Activated CD4-positive, alpha-beta T cell treated with anti-CD3 and anti-CD28 coated beads for 36 hours (primary cell): ENCODE measurements around the gene RESP18. TPM values are rescaled to one million over a fixed set of nuclear protein-coding genes. Genes with fewer than 3 reads are reported as not detected.
"Not testable (repeated sequence)": the region's sequence is repeated elsewhere in the genome, so short reads cannot be mapped to it uniquely, and the experiment has no call there.

Experiments
- ATAC-seq: fragments of 200-7000 bp; cut with Tn5 transposase; one replicate; pipeline ENCODE4 v1.10.0; 2021; ENCODE audit warnings: mild to moderate bottlenecking, moderate library complexity
- CTCF ChIA-PET: fragments of 350-600 bp; sonication (Branson Sonifier 250); formaldehyde crosslinking; loops from one replicate; lab custom pipeline; 2021; ENCODE audit warnings: antibody characterized with exemption; lab: Charles Lee
- POLR2A ChIA-PET: fragments of 350-600 bp; sonication (Branson Sonifier 250); formaldehyde crosslinking; loops from one replicate; lab custom pipeline; 2021; ENCODE audit warnings: antibody characterized with exemption, inconsistent platforms; lab: Charles Lee
- DNase-seq: peaks from one replicate; pipeline ENCODE4 v3.0.0-alpha.2; 2020
- H3K27ac Mint-ChIP-seq: one replicate; pipeline ENCODE4 v1.8.0; 2021; ENCODE audit warnings: mixed read lengths
- H3K27me3 Mint-ChIP-seq: one replicate; pipeline ENCODE4 v1.8.0; 2021; ENCODE audit warnings: mixed read lengths
- H3K36me3 Mint-ChIP-seq: one replicate; pipeline ENCODE4 v1.8.0; 2021; ENCODE audit warnings: low read depth, mixed read lengths
- H3K4me1 Mint-ChIP-seq: one replicate; pipeline ENCODE4 v1.8.0; 2021; ENCODE audit warnings: mixed read lengths
- H3K4me3 Mint-ChIP-seq: one replicate; pipeline ENCODE4 v1.8.0; 2021; ENCODE audit warnings: mild to moderate bottlenecking, moderate library complexity, mixed read lengths
- H3K9me3 Mint-ChIP-seq: one replicate; pipeline ENCODE4 v1.8.0; 2021; ENCODE audit warnings: low read depth, mixed read lengths
- intact Hi-C, 2 experiments: fragments of 100-400 bp; cut with DNase I in 1 of 2; cut with micrococcal nuclease in 1 of 2; formaldehyde crosslinking; loops; one replicate each; pipeline versions ENCODE4 v1.14.2 to v1.15.1; 2022 to 2024; cut with DNase I, micrococcal nuclease
- total RNA-seq, 2 experiments: library from RNA; stranded (reverse); gene quantifications; one replicate each; pipeline ENCODE4 v1.2.3, GENCODE V29; 2021

Gene RESP18
- total RNA-seq, 2 experiments from 2014 or later, result not detected

DNA sequence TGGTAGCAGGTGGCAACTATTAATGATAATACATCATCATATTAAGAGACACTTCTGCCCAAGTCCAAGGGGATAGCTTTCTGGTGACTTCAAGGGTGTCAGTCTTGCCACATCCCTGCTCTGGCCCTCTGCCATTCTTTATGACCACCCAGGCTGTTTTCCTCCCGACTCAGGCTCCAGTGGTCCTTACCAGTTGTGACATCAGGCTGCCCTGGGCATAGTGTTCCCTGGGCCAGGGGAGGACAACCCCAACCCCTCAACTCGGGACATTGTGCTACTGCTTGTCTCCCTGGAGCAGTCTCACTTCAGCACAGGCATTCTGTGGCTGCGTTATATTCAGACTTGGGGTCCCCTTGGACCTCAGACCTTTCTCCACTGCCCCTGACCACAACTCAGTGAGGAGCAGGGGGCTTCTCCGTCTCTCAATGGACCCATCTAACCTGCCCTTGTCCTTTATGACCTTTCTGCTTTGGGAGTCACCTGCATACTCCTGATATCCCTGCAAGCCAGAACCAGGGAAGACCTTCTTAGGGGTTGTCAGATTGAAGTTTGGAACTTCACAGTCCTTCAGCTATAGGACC is 40.5 kb downstream of the RESP18 start:
- intact Hi-C loops, result no loop called here
- Mint-ChIP-seq H3K4me3 (no peak overlapping the region), H3K4me1 (peaks cover 16% of the 10 kb centered on the region), H3K27me3 (no peaks in the 10 kb centered on the region), H3K27ac (no peak overlapping the region), H3K36me3 (no peaks in the 10 kb centered on the region), H3K9me3 (no peaks in the 10 kb centered on the region)
- no peak for DNase-seq
- CTCF ChIA-PET, result interaction anchor here (0.6 to 12.9 kb wide), 4 partner anchors 12 to 312 kb away, joined by 3 to 257 read pairs (median 27); partner anchors contain the start of genes DNAJB2 and NHEJ1
- POLR2A ChIA-PET, result no interaction called here
- no peak for ATAC-seq

DNA sequence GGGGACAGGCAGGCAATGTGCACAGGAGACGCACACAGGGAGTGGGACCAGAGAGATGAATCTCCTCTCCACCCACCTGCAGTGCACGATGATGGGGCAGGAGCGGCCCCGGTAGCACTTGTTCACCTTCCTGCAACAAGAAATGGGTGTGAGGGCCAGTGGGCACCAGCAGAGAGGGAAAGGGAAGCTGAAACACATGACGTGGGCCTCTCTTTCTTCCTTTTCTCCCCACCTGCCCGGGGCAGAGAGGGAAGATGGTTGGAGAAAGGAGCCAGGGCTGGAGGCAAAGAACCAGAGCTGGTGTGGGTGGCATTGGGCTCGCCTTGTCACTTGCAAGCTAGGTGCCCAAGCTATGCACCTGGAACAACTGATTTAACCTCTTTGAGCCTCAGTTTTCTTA is 41.1 kb downstream of the RESP18 start:
- ATAC-seq, result no peak
- no peaks in the 10 kb centered on the region for H3K9me3 Mint-ChIP-seq
- H3K36me3 Mint-ChIP-seq, result peaks cover under 1% of the 10 kb centered on the region
- H3K4me1 Mint-ChIP-seq, result peaks cover 16% of the 10 kb centered on the region
- no peak overlapping the region for H3K4me3 Mint-ChIP-seq
- ChIA-PET POLR2A (no interaction called here), CTCF (interaction anchor here (0.6 to 12.9 kb wide), 3 partner anchors 12 to 312 kb away, joined by 4 to 257 read pairs (median 50); partner anchors contain the start of genes DNAJB2 and NHEJ1)
- intact Hi-C loops, result no loop called here
- DNase-seq, result no peak
- H3K27ac Mint-ChIP-seq, result no peak overlapping the region
- H3K27me3 Mint-ChIP-seq, result no peaks in the 10 kb centered on the region

DNA sequence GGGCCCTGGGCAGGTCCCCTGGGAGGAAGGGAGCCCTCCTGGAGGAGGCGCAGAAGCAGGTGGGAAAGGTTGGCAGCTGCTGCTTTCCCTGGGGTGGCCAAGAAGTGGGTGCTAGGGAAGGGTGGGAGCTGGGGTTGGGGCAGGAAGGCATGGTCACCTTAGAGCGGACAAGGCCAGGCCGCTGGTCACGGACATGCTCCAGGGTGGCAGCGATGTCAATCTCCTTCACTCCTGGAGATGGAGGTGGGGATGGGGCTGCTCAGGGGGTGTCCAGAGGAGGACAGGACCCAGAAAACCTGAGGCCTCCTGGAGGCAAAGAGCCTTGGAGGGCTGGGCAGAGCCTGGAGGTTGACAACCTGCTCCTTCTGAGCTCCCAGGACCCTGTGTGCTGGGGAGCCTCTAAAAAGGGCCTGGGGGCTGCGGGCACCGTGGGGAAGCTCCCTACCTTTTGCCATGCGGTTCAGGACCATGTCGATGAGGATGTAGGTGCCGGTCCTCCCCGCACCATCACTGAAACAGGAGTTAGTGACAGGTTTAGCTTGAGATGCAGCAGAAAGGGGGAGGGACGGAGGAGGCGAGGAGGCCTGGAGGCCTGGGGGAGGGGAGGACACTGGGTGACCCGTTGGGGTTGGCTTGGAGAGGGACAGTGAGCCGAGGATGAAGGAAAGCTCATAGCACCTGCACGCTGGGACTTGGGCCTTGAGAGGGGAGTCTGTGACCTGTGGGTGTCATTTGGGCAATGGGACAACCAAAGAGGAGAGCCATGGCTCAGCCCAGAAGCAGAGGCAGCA is 42.0 kb downstream of the RESP18 start:
- ChIA-PET POLR2A (no interaction called here), CTCF (interaction anchor here (0.7 to 12.9 kb wide), 3 partner anchors 9 to 28 kb away, joined by 3 to 257 read pairs (median 3); partner anchors contain the start of gene DNAJB2)
- intact Hi-C loops, result no loop called here
- Mint-ChIP-seq H3K9me3 (no peaks in the 10 kb centered on the region), H3K36me3 (peaks cover 5% of the 10 kb centered on the region), H3K4me1 (peaks cover 15% of the 10 kb centered on the region), H3K27ac (no peak overlapping the region), H3K27me3 (no peaks in the 10 kb centered on the region), H3K4me3 (no peak overlapping the region)
- ATAC-seq (no peak), DNase-seq (no peak)

DNA sequence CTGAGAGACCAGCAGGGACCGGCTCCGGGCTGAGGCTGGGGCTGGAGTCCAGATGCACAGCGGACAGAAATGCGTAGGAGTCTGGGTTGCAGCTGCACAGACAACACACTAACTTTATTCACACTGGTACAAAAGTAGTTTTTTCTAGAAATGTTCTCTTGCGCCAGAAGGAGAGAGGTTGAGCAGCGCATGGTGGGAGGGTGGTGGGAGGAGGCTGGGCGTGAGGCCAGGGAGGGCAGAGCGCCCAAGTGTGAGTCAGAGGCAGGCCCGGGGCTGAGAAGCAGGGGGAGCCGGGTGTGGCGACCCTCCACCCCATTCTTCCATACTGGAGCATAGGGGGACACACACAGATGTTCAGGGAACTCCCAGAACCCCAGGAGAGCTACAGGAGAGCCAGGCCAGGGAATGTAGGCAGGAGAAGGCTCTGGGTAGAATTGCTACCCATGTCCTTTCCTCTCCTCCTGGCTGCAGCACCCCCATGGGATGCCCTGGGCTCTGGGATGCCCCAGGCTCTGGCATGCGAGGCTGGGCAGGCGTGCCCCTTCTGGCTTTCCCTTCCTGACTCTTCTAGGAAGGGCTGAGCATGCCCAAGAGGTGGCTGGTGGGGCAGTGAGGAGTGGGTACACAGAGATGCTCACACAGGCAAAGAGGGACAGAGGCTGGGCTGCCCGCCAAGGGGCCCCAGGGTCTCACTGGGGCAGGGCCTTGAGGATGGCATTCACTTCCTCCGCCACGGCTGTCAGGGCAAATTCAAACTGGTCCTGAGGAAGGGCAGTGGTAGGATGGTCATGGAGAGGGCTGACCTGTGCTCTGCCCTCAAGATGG is 42.8 kb downstream of the RESP18 start:
- intact Hi-C loops, result no loop called here
- Mint-ChIP-seq H3K4me1 (peaks cover 9% of the 10 kb centered on the region), H3K36me3 (peaks cover 7% of the 10 kb centered on the region), H3K4me3 (no peak overlapping the region), H3K27me3 (no peaks in the 10 kb centered on the region), H3K9me3 (no peaks in the 10 kb centered on the region), H3K27ac (no peak overlapping the region)
- CTCF ChIA-PET, result interaction anchor here (12.9 kb wide), 1 partner anchor 10 kb away, joined by 257 read pairs; the partner anchor contains the start of gene DNAJB2
- ATAC-seq, result no peak
- no peak for DNase-seq
- POLR2A ChIA-PET, result no interaction called here

DNA sequence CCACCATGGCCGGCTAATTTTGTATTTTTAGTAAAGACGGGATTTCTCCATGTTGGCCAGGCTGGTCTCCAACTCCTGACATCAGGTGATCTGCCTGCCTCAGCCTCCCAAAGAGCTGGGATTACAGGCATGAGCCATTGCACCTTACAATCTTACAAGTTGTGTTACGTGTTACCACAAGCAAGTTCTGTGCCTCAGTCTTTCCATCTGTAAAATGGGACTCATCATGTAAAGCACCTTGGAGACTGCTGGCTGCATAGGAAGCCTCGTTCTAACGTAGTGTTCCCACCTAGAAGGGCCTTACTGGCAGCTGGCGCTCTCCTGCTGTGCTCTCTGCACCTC is 43.4 kb downstream of the RESP18 start:
- Mint-ChIP-seq H3K27ac (no peak overlapping the region), H3K36me3 (peaks cover 7% of the 10 kb centered on the region), H3K9me3 (no peaks in the 10 kb centered on the region), H3K4me1 (peaks cover 5% of the 10 kb centered on the region), H3K4me3 (no peak overlapping the region), H3K27me3 (no peaks in the 10 kb centered on the region)
- CTCF ChIA-PET, result interaction anchor here (12.9 kb wide), 1 partner anchor 9 kb away, joined by 257 read pairs; the partner anchor contains the start of gene DNAJB2
- intact Hi-C loops, result no loop called here
- DNase-seq (no peak), ATAC-seq (no peak)
- POLR2A ChIA-PET, result no interaction called here

DNA sequence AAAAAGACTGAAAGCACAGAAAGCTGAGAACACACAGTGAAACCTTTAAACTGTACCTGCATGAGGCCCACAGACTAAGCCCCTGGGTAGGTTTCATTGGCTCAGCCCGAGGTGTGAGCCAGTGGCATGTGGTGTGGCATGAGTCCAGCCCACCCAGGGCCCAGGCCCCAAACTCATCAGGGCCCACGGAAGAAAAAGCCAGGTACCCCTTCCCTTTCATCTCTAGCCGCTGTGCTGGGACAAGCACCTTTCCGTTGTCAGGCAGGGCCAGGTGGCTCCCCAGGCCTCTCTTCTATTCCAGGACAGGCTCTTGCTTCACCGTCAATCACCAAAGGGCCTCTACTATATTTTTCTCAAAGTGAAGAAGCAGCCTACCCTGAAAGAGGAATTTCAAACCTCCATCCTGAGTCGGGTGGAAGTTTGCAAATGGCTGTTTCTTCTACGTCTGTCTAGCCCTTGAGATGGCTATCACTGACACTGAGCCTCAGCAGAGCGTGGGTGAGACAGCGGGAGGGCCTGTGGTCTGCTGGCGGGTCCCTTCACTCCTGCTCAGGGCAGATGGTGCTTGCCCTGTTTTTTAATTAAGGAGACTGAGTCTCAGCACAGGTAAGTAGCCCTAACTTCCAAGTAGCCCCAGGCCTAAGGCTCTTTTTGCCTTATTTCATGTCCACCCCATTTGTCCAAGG is 44.8 kb downstream of the RESP18 start:
- no peak for ATAC-seq
- H3K27ac Mint-ChIP-seq, result no peak overlapping the region
- H3K9me3 Mint-ChIP-seq, result no peaks in the 10 kb centered on the region

DNA sequence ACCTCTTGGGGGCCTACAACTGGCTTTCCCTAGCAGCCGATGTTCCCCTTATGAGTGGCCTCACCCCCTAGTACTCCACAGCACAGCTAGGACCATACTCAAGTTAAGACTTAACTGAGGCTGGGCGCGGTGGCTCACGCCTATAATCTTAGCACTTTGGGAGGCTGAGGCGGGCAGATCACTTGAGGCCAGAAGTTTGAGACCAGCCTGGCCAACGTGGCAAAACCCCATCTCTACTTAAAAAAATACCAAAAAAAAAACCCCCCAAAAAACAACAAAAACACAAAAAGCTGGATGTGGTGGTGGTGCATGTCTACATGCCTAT is 45.5 kb downstream of the RESP18 start:
- H3K4me3 Mint-ChIP-seq, H3K4me1 Mint-ChIP-seq, POLR2A ChIA-PET, ATAC-seq, DNase-seq, H3K27me3 Mint-ChIP-seq, H3K27ac Mint-ChIP-seq, H3K9me3 Mint-ChIP-seq, intact Hi-C loops: not testable (repeated sequence)
- CTCF ChIA-PET, result interaction anchor here (0.8 to 15.5 kb wide), 3 partner anchors 8 to 67 kb away, joined by 3 to 257 read pairs (median 3); partner anchors contain the start of gene DNAJB2
- H3K36me3 Mint-ChIP-seq, result peaks cover 10% of the 10 kb centered on the region

More for the DNA sequence above, 44.8 kb downstream of the RESP18 start:
- H3K36me3 Mint-ChIP-seq, result peaks cover 10% of the 10 kb centered on the region
- no peaks in the 10 kb centered on the region for H3K27me3 Mint-ChIP-seq
- H3K4me1 Mint-ChIP-seq, result peaks cover 2% of the 10 kb centered on the region
- DNase-seq, result no peak
- CTCF ChIA-PET, result interaction anchor here (1.1 to 15.5 kb wide), 2 partner anchors 8 to 9 kb away, joined by 3 to 257 read pairs; partner anchors contain the start of gene DNAJB2
- POLR2A ChIA-PET, result interaction anchor here (0.6 kb wide), 1 partner anchor 138 kb away, joined by 3 read pairs; no protein-coding TSS in a partner anchor
- intact Hi-C loops, result no loop called here
- no peak overlapping the region for H3K4me3 Mint-ChIP-seq

DNA sequence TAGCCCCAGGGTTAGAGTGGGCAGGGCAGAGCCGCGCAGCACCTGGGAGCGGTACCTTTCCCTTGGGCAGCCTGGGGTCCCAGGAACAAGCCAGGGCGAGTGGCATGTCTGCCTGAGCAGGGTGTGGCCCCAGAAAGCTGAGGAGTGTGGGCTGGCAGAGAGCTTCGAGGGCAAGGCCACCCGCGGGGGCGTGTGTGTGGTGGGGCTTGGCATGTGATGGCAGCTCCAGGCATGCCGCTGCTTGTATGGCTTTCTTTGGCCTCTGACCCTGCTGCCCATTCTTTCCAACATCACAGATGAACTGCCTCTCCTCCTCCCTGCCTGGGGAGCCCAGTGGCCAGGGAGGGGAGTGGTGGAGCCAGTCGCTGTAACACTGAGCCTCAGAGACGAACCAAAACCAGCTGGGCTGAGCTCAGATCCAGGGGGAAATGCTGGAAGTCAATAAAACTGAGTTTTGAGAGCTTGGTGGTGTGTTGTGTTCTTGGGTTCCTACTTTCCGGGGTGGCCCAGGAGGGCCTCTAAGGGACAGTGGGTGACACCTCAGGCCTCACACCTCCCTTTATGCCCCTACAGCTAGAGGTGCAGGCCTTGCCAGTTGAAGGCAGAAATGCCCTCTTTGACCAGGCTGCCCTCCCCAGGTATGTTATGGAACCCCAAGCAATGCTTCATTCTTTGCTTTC is 46.0 kb downstream of the RESP18 start:
- Mint-ChIP-seq H3K27ac (peak overlapping the region; percentile 70), H3K36me3 (peaks cover 10% of the 10 kb centered on the region), H3K4me1 (peaks cover 2% of the 10 kb centered on the region), H3K4me3 (no peak overlapping the region), H3K27me3 (no peaks in the 10 kb centered on the region), H3K9me3 (no peaks in the 10 kb centered on the region)
- ATAC-seq (no peak), DNase-seq (no peak)
- ChIA-PET CTCF (interaction anchor here (0.6 to 15.5 kb wide), 5 partner anchors 8 to 223 kb away, joined by 3 to 257 read pairs (median 3); partner anchors contain the start of gene DNAJB2), POLR2A (no interaction called here)
- intact Hi-C loops, result no loop called here

DNA sequence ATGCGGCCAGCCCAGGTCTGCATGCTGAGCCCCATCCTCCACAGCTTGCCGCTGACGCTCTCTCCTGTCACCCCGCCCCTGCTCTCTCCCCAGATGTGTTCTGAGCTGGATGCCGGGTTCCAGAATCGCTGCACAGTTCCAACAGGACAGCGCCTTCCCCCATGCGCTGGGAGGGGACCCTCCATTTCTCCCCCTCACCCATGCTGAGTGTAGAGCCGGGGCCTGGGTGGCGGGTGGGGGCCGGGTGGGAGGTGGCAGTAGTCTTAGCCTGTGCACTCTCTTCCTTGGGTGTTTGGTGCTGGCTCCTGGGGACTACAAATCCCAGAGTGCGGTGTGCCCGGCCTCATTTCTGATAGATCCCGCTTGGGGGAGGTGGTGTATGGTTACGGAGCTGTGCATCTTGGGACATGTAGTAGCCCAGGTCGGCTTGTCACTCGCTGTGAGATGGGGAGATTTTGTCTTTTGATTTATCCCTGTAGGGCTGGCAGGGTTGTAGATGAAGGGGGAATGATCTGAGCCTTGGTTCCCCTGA is 46.6 kb downstream of the RESP18 start:
- Mint-ChIP-seq H3K27ac (peak overlapping the region; percentile 70), H3K4me1 (peaks cover 6% of the 10 kb centered on the region), H3K36me3 (peaks cover 10% of the 10 kb centered on the region), H3K9me3 (no peaks in the 10 kb centered on the region), H3K4me3 (no peak overlapping the region), H3K27me3 (no peaks in the 10 kb centered on the region)
- no peak for ATAC-seq
- no peak for DNase-seq
- CTCF ChIA-PET, result interaction anchor here (0.6 to 15.5 kb wide), 3 partner anchors 10 to 224 kb away, joined by 3 to 257 read pairs (median 4); no protein-coding TSS in a partner anchor
- intact Hi-C loops, result no loop called here
- POLR2A ChIA-PET, result no interaction called here

DNA sequence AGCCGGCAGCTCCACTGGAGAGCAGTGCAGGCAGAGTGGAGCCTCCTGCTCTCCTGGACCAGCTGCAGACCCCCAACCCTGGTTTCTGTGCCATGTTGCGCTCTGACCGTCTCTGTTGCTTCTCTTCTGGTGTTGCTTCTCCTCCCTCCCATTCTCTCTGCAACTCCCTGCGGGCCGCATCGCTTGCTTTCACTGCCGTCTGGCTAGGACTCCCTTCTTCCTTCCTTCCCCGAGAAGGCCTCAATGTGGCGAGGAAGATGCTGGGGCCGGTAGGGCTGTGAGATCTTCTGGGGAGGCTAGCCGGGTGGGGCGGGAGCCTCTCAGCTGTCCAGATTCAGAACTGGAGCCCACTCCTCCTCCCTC is 47.2 kb downstream of the RESP18 start:
- Mint-ChIP-seq H3K4me3 (no peak overlapping the region), H3K27ac (no peak overlapping the region), H3K27me3 (no peaks in the 10 kb centered on the region), H3K9me3 (no peaks in the 10 kb centered on the region), H3K4me1 (peaks cover 12% of the 10 kb centered on the region), H3K36me3 (peaks cover 14% of the 10 kb centered on the region)
- ATAC-seq (no peak), DNase-seq (no peak)
- POLR2A ChIA-PET, result no interaction called here
- intact Hi-C loops, result no loop called here
- CTCF ChIA-PET, result interaction anchor here (15.5 kb wide), 1 partner anchor 10 kb away, joined by 257 read pairs; no protein-coding TSS in a partner anchor
